A673 (cell line): ENCODE results near the gene NPTX1.

Experiments
- CTCF ChIP-seq: fragments of 300-800, 200-600 bp; sonication (generic); conservative IDR thresholded peaks from 2 replicates; pipeline ENCODE4 v1.5.1; 2017; ENCODE audit warnings: low read depth, mild to moderate bottlenecking, antibody characterized with exemption, low read length, moderate library complexity, mixed read lengths
- EZH2 ChIP-seq: fragments of 200-600 bp; sonication (generic); IDR thresholded peaks from 2 replicates; pipeline ENCODE4 v1.6.1; 2017; ENCODE audit warnings: borderline replicate concordance, low read depth, mild to moderate bottlenecking, mixed read lengths, antibody characterized with exemption, low read length; ENCODE audit not compliant: poor library complexity, severe bottlenecking

- TF ChIP-seq CTCF = no peak
- no peak for TF ChIP-seq EZH2
These were observed 14.8 kb downstream of the NPTX1 start for GRCh38 chr17:80461528-80462160.
